Karpas-422 (cell line): ENCODE measurements around the gene PSPC1. TPM values are rescaled to one million over a fixed set of nuclear protein-coding genes. Genes with fewer than 3 reads are reported as not detected.
"Not testable (repeated sequence)": the region's sequence is repeated elsewhere in the genome, so short reads cannot be mapped to it uniquely, and the experiment has no call there.

ENCODE experiments used
- DNase-seq: peaks from one replicate; pipeline ENCODE4 v3.0.0-alpha.2; 2015
- H2AFZ ChIP-seq: fragments of 200-600 bp; sonication (generic); 2 replicates; pipeline ENCODE4 v1.6.1; 2014; ENCODE audit warnings: antibody characterized with exemption, low read length, mixed read lengths
- H3K27ac ChIP-seq: fragments of 200-600 bp; sonication (generic); 2 replicates; pipeline ENCODE4 v1.5.1; 2014; ENCODE audit warnings: mild to moderate bottlenecking, low read length, moderate library complexity
- H3K27me3 ChIP-seq: fragments of 200-600 bp; sonication (generic); 2 replicates; pipeline ENCODE4 v1.6.1; 2014; ENCODE audit warnings: low read length, mixed read lengths
- H3K36me3 ChIP-seq: fragments of 200-600 bp; sonication (generic); 2 replicates; pipeline ENCODE4 v1.6.1; 2014; ENCODE audit warnings: low read length, mixed read lengths; ENCODE audit not compliant: insufficient read depth
- H3K4me1 ChIP-seq: fragments of 200-600 bp; sonication (generic); 2 replicates; pipeline ENCODE4 v1.6.1; 2014; ENCODE audit warnings: mild to moderate bottlenecking, low read length, mixed read lengths
- H3K4me2 ChIP-seq: fragments of 200-600 bp; sonication (generic); 2 replicates; pipeline ENCODE4 v1.6.1; 2014; ENCODE audit warnings: low read length, low read depth, mild to moderate bottlenecking; ENCODE audit not compliant: poor library complexity, severe bottlenecking
- H3K4me3 ChIP-seq: fragments of 200-600 bp; sonication (generic); 2 replicates; pipeline ENCODE4 v1.5.1; 2014; ENCODE audit warnings: mild to moderate bottlenecking, antibody characterized with exemption, low read length, mixed read lengths
- H3K79me2 ChIP-seq: fragments of 200-600 bp; sonication (generic); 2 replicates; pipeline ENCODE4 v1.6.1; 2014; ENCODE audit warnings: mild to moderate bottlenecking, low read length, mixed read lengths
- H3K9ac ChIP-seq: fragments of 200-600 bp; sonication (generic); 2 replicates; pipeline ENCODE4 v1.6.0; 2014; ENCODE audit warnings: low read length
- H3K9me2 ChIP-seq: fragments of 200-600 bp; sonication (generic), shearing (Covaris generic); replicated peaks from 2 replicates; pipeline ENCODE4 v1.6.0; 2014; ENCODE audit warnings: mild to moderate bottlenecking, low read length, moderate library complexity; ENCODE audit not compliant: insufficient read depth
- H3K9me3 ChIP-seq: fragments of 300-700, 200-600 bp; sonication (generic); 2 replicates; pipeline ENCODE4 v1.6.1; 2014; ENCODE audit warnings: low read length, mixed read lengths
- H4K20me1 ChIP-seq: fragments of 200-600 bp; sonication (generic); 2 replicates; pipeline ENCODE4 v1.6.1; 2014; ENCODE audit warnings: mild to moderate bottlenecking, antibody characterized with exemption, low read length, low read depth; ENCODE audit not compliant: insufficient read depth
- total RNA-seq: library from RNA; depleted of rRNA; stranded (reverse); fragments of >200 nt; shearing (Covaris generic); gene quantifications from 2 replicates; pipeline ENCODE4 v1.2.3, GENCODE V29; 2014; ENCODE audit warnings: low replicate concordance

PSPC1 gene
- total RNA-seq, 1 experiment from 2014 or later = 48.2 TPM

- no peaks in the 10 kb centered on the region for H3K9me2 ChIP-seq
- no peak overlapping the region for H3K4me3 ChIP-seq
- H3K79me2 ChIP-seq = peaks cover 91% of the 10 kb centered on the region
- H3K27me3 ChIP-seq = no peaks in the 10 kb centered on the region
- no peak overlapping the region for H2AFZ ChIP-seq
- H3K9ac ChIP-seq = no peak overlapping the region
- H3K9me3 ChIP-seq = no peaks in the 10 kb centered on the region
- H4K20me1 ChIP-seq = peaks cover 25% of the 10 kb centered on the region
- H3K36me3 ChIP-seq = peaks cover 25% of the 10 kb centered on the region; the same call in 1 of the 2 replicates
- H3K4me1 ChIP-seq = no peaks in the 10 kb centered on the region
- H3K27ac ChIP-seq = no peak overlapping the region
- no peak overlapping the region for H3K4me2 ChIP-seq
- DNase-seq = no peak
Observed at GRCh38 chr13:19737844-19738557, 44.7 kb downstream of the PSPC1 start.

DNA sequence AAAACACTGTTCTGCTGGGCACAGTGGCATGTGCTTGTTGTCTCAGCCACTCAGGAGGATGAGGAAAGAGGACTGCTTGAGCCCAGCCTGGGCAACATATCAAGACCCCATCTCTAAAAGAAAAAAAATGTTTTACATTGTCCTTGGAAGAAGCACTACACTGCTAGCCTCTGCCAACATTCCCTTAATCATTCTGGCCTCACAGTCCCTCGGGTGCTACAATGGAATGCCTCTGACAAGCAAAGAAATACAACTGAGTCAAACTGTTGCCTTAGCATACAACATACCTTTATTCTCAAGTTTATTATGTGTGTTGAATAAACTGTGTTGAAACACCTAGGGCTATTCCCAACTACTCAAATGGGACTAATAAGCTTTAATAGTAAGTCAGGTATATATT lies 56.1 kb downstream of the PSPC1 start:
- no peak overlapping the region for H3K4me2 ChIP-seq
- H3K9ac ChIP-seq = no peak overlapping the region
- no peaks in the 10 kb centered on the region for H3K4me1 ChIP-seq
- no peak overlapping the region for H2AFZ ChIP-seq
- H3K9me2 ChIP-seq = no peaks in the 10 kb centered on the region
- no peak overlapping the region for H3K4me3 ChIP-seq
- H3K79me2 ChIP-seq = peaks cover 85% of the 10 kb centered on the region
- no peak for DNase-seq
- peaks cover 41% of the 10 kb centered on the region for H3K36me3 ChIP-seq
- H4K20me1 ChIP-seq = 0 out of 2 replicates have a peak, but pooled peaks cover 3% of the 10 kb centered on the region
- H3K27me3 ChIP-seq = no peaks in the 10 kb centered on the region
- no peaks in the 10 kb centered on the region for H3K9me3 ChIP-seq
- no peak overlapping the region for H3K27ac ChIP-seq

- Histone ChIP-seq H3K4me3 (no peak overlapping the region), H3K9me2 (no peaks in the 10 kb centered on the region), H3K27me3 (no peaks in the 10 kb centered on the region), H3K79me2 (peaks cover 83% of the 10 kb centered on the region), H3K36me3 (peaks cover 36% of the 10 kb centered on the region), H3K4me2 (no peak overlapping the region), H3K9ac (no peak overlapping the region), H3K4me1 (no peaks in the 10 kb centered on the region), H4K20me1 (0 out of 2 replicates have a peak, but pooled peaks cover 3% of the 10 kb centered on the region), H2AFZ (no peak overlapping the region), H3K27ac (no peak overlapping the region), H3K9me3 (no peaks in the 10 kb centered on the region)
- no peak for DNase-seq
Observed at GRCh38 chr13:19725320-19725719, 57.4 kb downstream of the PSPC1 start.

- H3K79me2 ChIP-seq = peaks cover 70% of the 10 kb centered on the region
- H4K20me1 ChIP-seq = no peaks in the 10 kb centered on the region
- H3K27ac ChIP-seq = no peak overlapping the region
- H3K4me1 ChIP-seq = no peaks in the 10 kb centered on the region
- H3K27me3 ChIP-seq = no peaks in the 10 kb centered on the region
- H3K9me2 ChIP-seq = no peaks in the 10 kb centered on the region
- H3K9me3 ChIP-seq = no peaks in the 10 kb centered on the region
- no peak overlapping the region for H3K9ac ChIP-seq
- H2AFZ ChIP-seq = no peak overlapping the region
- H3K4me2 ChIP-seq = no peak overlapping the region
- DNase-seq = no peak
- H3K4me3 ChIP-seq = no peak overlapping the region
- peaks cover 14% of the 10 kb centered on the region; the same call in 1 of the 2 replicates for H3K36me3 ChIP-seq
Observed at GRCh38 chr13:19720039-19720438, 62.7 kb downstream of the PSPC1 start.

DNA sequence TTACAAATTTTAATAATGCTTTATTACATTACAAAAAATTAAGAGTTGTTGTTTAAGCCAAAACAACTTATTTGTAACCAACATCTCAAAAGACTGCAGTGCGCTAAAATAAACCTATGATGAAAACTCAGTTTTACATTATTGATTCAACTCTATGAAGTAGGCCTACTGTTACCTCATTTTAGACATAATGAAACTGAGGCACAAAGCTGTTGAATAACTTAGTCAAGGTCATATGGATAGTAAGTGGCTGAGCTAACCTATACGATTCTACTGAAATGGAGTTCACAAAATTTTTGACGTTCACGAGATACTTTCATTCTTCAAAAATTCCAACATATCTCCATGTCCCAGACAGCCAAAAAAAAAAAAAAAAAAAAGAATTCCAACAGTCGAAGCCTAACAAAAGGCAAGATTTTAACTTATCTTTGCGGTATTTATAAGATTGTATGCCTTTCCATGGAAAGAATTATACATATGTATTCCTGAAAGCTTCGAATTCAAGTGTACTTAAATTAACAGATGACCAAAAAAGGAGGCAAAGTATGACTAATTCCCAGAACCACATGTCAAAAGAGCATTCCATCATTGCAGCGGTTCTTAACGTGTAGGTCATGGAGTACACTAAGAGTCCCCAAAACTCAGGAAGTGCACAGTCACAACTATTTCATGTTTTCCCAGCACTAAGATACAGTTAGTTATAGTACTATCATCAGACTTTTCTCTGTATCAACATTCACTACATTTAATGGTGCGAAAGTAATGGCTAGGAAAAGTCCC lies 69.4 kb downstream of the PSPC1 start:
- Histone ChIP-seq H3K79me2 (peaks cover 75% of the 10 kb centered on the region), H3K4me2 (no peak overlapping the region), H3K36me3 (peaks cover 3% of the 10 kb centered on the region; the same call in 1 of the 2 replicates), H3K27ac (no peak overlapping the region), H3K4me3 (no peak overlapping the region), H3K9me3 (no peaks in the 10 kb centered on the region), H2AFZ (no peak overlapping the region), H3K4me1 (no peaks in the 10 kb centered on the region), H3K9ac (no peak overlapping the region), H3K9me2 (no peaks in the 10 kb centered on the region), H3K27me3 (no peaks in the 10 kb centered on the region), H4K20me1 (no peaks in the 10 kb centered on the region; the same call in 1 of the 2 replicates)
- no peak for DNase-seq

GRCh38 chr13:19709782-19710181 lies 73.0 kb downstream of the PSPC1 start:
- not testable (repeated sequence) for H3K9ac ChIP-seq, H3K4me3 ChIP-seq, DNase-seq, H3K27me3 ChIP-seq, H3K9me3 ChIP-seq, H2AFZ ChIP-seq, H3K27ac ChIP-seq, H3K36me3 ChIP-seq, H3K4me1 ChIP-seq, H3K9me2 ChIP-seq, H4K20me1 ChIP-seq, H3K4me2 ChIP-seq
- peaks cover 56% of the 10 kb centered on the region for H3K79me2 ChIP-seq

DNA sequence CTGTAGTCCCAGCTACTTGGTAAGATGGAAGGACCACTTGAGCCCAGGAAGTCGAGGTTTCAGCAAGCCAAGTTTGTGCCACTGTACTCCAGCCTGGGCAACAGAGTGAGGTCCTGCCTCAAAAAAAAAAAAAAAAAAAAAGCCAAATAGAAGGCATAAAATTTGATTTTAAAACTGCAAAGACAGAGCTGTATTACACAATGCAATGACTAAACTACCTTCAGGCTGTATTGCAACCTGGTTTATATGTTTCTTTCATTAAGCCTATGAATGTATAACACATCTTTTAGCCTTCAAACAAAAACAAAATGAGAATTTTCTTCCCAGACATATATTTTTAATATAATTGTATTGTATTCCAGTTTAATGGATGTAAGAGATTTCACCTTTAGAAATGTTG lies 73.7 kb downstream of the PSPC1 start:
- not testable (repeated sequence) for H3K9ac ChIP-seq, H4K20me1 ChIP-seq, H3K27me3 ChIP-seq, H3K36me3 ChIP-seq, H3K4me2 ChIP-seq, H3K27ac ChIP-seq, H3K4me3 ChIP-seq, H3K9me3 ChIP-seq, H3K9me2 ChIP-seq, DNase-seq, H2AFZ ChIP-seq, H3K4me1 ChIP-seq
- peaks cover 54% of the 10 kb centered on the region for H3K79me2 ChIP-seq

- H3K4me1 ChIP-seq, H3K9ac ChIP-seq: not testable (repeated sequence)
Observed at GRCh38 chr13:19704256-19704655, 78.5 kb downstream of the PSPC1 start.

More at GRCh38 chr13:19704256-19704655, 78.5 kb downstream of the PSPC1 start:
- not testable (repeated sequence) for H3K27ac ChIP-seq, H3K27me3 ChIP-seq, H4K20me1 ChIP-seq, H2AFZ ChIP-seq, DNase-seq, H3K9me2 ChIP-seq, H3K4me3 ChIP-seq, H3K36me3 ChIP-seq, H3K4me2 ChIP-seq, H3K9me3 ChIP-seq
- H3K79me2 ChIP-seq = peaks cover 42% of the 10 kb centered on the region
